Upper lobe of left lung (tissue), 6 donors: ENCODE data around the gene ITPKB. TPM values are rescaled to one million over a fixed set of nuclear protein-coding genes. Genes with fewer than 3 reads are reported as not detected.
"Not testable (repeated sequence)": the region's sequence is repeated elsewhere in the genome, so short reads cannot be mapped to it uniquely, and the experiment has no call there.

Source experiments
- ATAC-seq, 2 donors: fragments of 200-7000 bp; cut with Tn5 transposase; one replicate each; pipeline ENCODE4 v1.9.1; 2022; ENCODE audit warnings: mild to moderate bottlenecking in 2 of 2, moderate library complexity in 2 of 2; ENCODE audit not compliant: low FRiP score in 2 of 2
- DNase-seq, 2 donors: peaks; one replicate each; pipeline ENCODE4 v3.0.0-alpha.2; 2019 to 2020
- H3K27ac ChIP-seq, 4 donors: fragments of 200-600 bp; sonication (generic); one replicate each; pipeline ENCODE4 v1.5.1; 2016 to 2019
- H3K27me3 ChIP-seq, 4 donors: fragments of 200-600 bp; sonication (generic); one replicate each; pipeline ENCODE4 v1.5.1; 2017 to 2019
- H3K36me3 ChIP-seq, 4 donors: fragments of 200-600 bp; sonication (generic); one replicate each; pipeline ENCODE4 v1.5.1; 2016 to 2019
- H3K4me1 ChIP-seq, 4 donors: fragments of 200-600 bp; sonication (generic); one replicate each; pipeline ENCODE4 v1.5.1; 2018 to 2019
- H3K4me3 ChIP-seq, 4 donors: fragments of 200-600 bp; sonication (generic); one replicate each; pipeline ENCODE4 v1.5.1; 2017 to 2019; ENCODE audit warnings: mild to moderate bottlenecking in 2 of 4, moderate library complexity in 1 of 4
- H3K9me3 ChIP-seq, 4 donors: fragments of 200-600 bp; sonication (generic); one replicate each; pipeline ENCODE4 v1.5.1; 2018 to 2019
- CTCF ChIP-seq, 6 experiments: fragments of 450-650 bp in 4 of 6; fragments of 200-600 bp in 2 of 6; sonication (generic) in 2 of 6; IDR thresholded peaks; one replicate each; pipeline ENCODE4 v1.5.1; 2016 to 2019; ENCODE audit warnings: antibody characterized with exemption in 6 of 6
- EP300 ChIP-seq, 4 donors: sonication (generic); formaldehyde crosslinking; IDR thresholded peaks; one replicate each; pipeline ENCODE4 v1.5.1; 2017; ENCODE audit warnings: antibody characterized with exemption in 4 of 4, control low read depth in 2 of 4
- POLR2A ChIP-seq, 4 donors: fragments of 450-650 bp; IDR thresholded peaks; one replicate each; pipeline ENCODE4 v1.5.1; 2016 to 2017; ENCODE audit warnings: antibody characterized with exemption in 4 of 4, mild to moderate bottlenecking in 2 of 4
- POLR2AphosphoS5 ChIP-seq, 2 donors: sonication (generic); formaldehyde crosslinking; IDR thresholded peaks; one replicate each; pipeline ENCODE4 v1.5.1; 2017; ENCODE audit warnings: antibody characterized with exemption in 2 of 2
- WGBS, 2 donors: methylation state at CpG; one replicate each; pipeline ENCODE4 v1.1.5; 2017 to 2018; 5-methylcytosine and 5-hydroxymethylcytosine counted together
- total RNA-seq, 6 donors: library from RNA; depleted of rRNA in 4 of 6; stranded (reverse); fragments of >200 nt in 4 of 6; gene quantifications; one replicate each; pipeline versions ENCODE4 v1.1.0 to v1.2.1, GENCODE V29; 2016 to 2021
- donor health status: DM: no; HTN: no; CAD: no; lungs with moderate emphysema.
- donor health status: DM: no; HTN: yes; CAD: no; lungs with severe emphysema.

The ITPKB gene
- total RNA-seq, 6 donors from 2014 or later = 19.8 to 62.9 (median 45.8) TPM

DNA sequence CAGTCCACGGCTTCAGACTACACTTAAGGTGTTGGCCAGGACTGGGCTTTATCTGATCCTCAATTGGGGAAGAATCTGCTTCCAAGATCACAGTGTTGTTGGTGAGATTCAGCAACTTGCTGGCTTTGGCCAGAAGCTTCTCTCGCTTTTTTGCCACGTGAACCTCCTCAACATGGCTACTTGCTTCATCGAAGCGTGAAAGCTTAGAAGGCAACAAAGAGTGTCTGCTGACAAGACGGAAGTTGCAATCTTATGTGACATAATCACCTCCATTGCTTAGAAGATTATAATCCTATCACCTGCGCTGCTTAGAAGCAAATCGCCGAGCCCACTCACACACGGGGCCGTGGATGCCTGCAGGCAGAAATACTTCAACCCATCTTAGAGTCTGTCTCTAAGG lies 10.4 kb upstream of the ITPKB start:
- Histone ChIP-seq H3K4me1 (no peaks in the 10 kb centered on the region), H3K36me3 (no peaks in the 10 kb centered on the region), H3K27ac (no peak overlapping the region), H3K27me3 (no peaks in the 10 kb centered on the region), H3K9me3 (no peaks in the 10 kb centered on the region), H3K4me3 (no peak overlapping the region)
- TF ChIP-seq POLR2AphosphoS5 (IDR thresholded peaks at IDR 0.05) (no peak), EP300 (IDR thresholded peaks at IDR 0.05) (no peak), CTCF (IDR thresholded peaks at IDR 0.05) (no peak), POLR2A (IDR thresholded peaks at IDR 0.05) (no peak)
- 90 to 91% methylated on average over 11 of the region's 11 CpGs for WGBS, 2 donors
- DNase-seq (no peak), ATAC-seq (no peak)

DNA sequence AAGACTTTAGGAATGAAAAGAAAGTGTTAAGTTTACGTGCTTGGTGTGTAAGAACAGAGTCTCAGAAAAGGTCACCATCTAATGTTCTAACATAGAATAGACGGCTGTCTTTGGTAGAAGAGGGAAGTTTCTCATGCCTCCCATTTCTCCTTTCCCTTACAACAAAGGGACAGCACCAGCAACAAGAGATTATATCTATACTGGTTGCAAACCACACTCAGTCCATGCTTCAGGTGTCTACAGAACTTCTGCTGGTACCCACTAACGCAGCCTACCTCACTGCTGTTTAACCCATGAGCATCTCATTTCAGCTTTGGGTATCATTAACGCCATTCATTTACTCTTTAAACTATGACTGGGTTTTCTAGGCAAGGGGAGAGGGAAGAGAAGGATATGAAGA lies 9.2 kb upstream of the ITPKB start:
- Histone ChIP-seq H3K36me3 (no peaks in the 10 kb centered on the region), H3K27me3 (no peaks in the 10 kb centered on the region), H3K4me1 (no peaks in the 10 kb centered on the region), H3K4me3 (no peak overlapping the region), H3K27ac (no peak overlapping the region), H3K9me3 (no peaks in the 10 kb centered on the region)
- WGBS, 2 donors = 82 to 85% methylated on average over 4 of the region's 4 CpGs
- DNase-seq (no peak), ATAC-seq (no peak)
- no peak for TF ChIP-seq CTCF (IDR thresholded peaks at IDR 0.05)
- no peak for TF ChIP-seq EP300 (IDR thresholded peaks at IDR 0.05)
- TF ChIP-seq POLR2AphosphoS5 (IDR thresholded peaks at IDR 0.05) = no peak
- no peak for TF ChIP-seq POLR2A (IDR thresholded peaks at IDR 0.05)

DNA sequence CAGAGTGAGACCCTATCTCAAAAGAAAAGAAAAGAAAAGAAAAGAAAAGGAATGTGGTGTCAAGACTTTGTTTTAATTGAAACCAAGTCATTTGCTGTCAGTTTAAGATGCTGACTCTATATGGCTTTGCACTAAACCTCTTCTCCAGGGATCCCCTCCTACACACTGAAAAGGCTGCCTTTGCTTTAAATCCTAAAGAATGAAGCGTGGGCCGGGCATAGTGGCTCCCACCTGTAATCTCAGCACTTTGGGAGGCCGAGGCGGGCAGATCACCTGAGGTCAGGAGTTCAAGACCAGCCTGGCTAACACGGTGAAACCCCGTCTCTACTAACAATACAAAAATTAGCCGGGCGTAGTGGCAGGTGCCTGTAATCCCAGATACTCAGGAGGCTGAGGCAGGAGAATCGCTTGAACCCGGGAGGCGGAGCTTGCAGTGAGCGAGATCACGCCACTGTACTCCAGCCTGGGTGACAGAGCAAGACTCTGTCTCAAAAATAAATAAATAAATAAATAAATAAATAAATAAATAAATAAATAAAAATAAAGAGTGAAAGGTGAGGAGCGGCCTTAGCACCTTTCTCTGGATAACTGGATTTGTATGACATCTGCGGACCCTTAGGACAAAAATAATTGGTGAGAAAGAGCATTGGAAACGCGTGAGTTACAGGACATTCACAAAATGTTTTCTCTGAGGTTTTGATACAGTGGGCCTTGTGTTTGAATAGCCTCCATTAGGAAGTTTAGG lies 8.6 kb upstream of the ITPKB start:
- H3K36me3 ChIP-seq, DNase-seq, H3K4me3 ChIP-seq, H3K27me3 ChIP-seq, H3K9me3 ChIP-seq, H3K27ac ChIP-seq, H3K4me1 ChIP-seq, ATAC-seq: not testable (repeated sequence)
- 94 to 95% methylated on average over 17 of the region's 17 CpGs for WGBS, 2 donors

DNA sequence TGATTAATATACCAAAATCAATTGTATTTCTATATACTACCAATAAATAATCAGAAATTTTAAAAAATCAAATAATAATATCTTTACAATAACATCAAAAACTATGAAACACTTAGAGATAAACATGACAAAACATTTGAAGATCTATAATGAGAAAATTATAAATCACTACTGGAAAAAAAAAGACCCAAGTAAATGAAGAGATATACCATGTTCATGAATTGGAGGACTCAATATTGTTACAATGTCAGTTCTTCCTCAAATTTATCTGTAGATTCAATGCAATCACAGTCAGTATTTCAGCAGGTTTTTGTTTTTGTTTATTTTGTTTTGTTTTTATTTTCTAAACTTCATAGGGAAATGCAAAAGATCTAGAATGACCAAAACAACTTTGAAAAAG lies 4.2 kb upstream of the ITPKB start:
- no peaks in the 10 kb centered on the region for H3K36me3 ChIP-seq
- no peak overlapping the region for H3K4me3 ChIP-seq
- H3K27ac ChIP-seq = no peak overlapping the region
- TF ChIP-seq CTCF (IDR thresholded peaks at IDR 0.05) (no peak), POLR2A (IDR thresholded peaks at IDR 0.05) (no peak), EP300 (IDR thresholded peaks at IDR 0.05) (no peak), POLR2AphosphoS5 (IDR thresholded peaks at IDR 0.05) (no peak)
- ATAC-seq (no peak), DNase-seq (no peak)
- H3K27me3 ChIP-seq = no peaks in the 10 kb centered on the region
- peaks cover 9 to 11% (median 10%) of the 10 kb centered on the region in 4 donors for H3K4me1 ChIP-seq
- H3K9me3 ChIP-seq = no peaks in the 10 kb centered on the region

DNA sequence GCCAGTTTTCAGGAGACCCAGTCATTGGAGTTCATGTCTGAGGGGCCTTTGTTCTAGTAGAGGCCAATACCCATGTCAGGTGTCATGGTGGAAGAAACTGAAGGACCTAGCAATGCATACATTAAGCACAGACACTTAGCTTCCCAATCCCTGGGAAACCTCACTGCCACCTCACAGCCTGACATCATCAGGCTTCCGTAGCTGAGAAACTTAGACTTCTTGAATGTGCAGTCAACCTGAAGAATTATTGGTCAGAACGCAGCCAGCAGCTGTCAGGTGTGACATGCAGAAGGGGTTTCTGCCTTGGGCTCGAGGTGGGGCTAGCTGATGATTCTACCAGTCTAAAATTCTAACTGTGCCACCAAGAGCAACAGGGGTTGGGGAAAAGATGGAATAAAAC lies 1.9 kb upstream of the ITPKB start:
- Histone ChIP-seq H3K9me3 (no peaks in the 10 kb centered on the region), H3K27me3 (no peaks in the 10 kb centered on the region), H3K4me3 (no peak overlapping the region), H3K36me3 (peaks cover 0 to 6% (median 0%) of the 10 kb centered on the region in 4 donors), H3K27ac (no peak overlapping the region), H3K4me1 (peaks cover 21 to 23% (median 21%) of the 10 kb centered on the region in 4 donors)
- whole genome bisulfite sequencing, 2 donors = 83 to 86% methylated on average over 2 to 3 of the region's 3 CpGs
- DNase-seq (no peak), ATAC-seq (no peak)
- no peak for TF ChIP-seq EP300 (IDR thresholded peaks at IDR 0.05)
- TF ChIP-seq POLR2A (IDR thresholded peaks at IDR 0.05) = no peak
- TF ChIP-seq POLR2AphosphoS5 (IDR thresholded peaks at IDR 0.05) = no peak
- no peak for TF ChIP-seq CTCF (IDR thresholded peaks at IDR 0.05)
